ENCODE measurements around the gene CPB1.

GRCh38 chr3:148873270-148873927 is 45.8 kb downstream of the CPB1 start:
- TF ChIP-seq, protein P1, sequence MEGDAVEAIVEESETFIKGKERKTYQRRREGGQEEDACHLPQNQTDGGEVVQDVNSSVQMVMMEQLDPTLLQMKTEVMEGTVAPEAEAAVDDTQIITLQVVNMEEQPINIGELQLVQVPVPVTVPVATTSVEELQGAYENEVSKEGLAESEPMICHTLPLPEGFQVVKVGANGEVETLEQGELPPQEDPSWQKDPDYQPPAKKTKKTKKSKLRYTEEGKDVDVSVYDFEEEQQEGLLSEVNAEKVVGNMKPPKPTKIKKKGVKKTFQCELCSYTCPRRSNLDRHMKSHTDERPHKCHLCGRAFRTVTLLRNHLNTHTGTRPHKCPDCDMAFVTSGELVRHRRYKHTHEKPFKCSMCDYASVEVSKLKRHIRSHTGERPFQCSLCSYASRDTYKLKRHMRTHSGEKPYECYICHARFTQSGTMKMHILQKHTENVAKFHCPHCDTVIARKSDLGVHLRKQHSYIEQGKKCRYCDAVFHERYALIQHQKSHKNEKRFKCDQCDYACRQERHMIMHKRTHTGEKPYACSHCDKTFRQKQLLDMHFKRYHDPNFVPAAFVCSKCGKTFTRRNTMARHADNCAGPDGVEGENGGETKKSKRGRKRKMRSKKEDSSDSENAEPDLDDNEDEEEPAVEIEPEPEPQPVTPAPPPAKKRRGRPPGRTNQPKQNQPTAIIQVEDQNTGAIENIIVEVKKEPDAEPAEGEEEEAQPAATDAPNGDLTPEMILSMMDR (IDR thresholded peaks at IDR 0.05): no peak
- no peak for TF ChIP-seq POLR2A (IDR thresholded peaks at IDR 0.05)
